ENCODE results near the gene HLA-B. TPM values are rescaled to one million over a fixed set of nuclear protein-coding genes. Genes with fewer than 3 reads are reported as not detected.

The HLA-B gene
- total and polyA plus RNA-seq, 2 of the 8 experiments (the other 6 are each of a cell fraction or from before 2014, with no cell fraction given) = 154 to 233 TPM

DNA sequence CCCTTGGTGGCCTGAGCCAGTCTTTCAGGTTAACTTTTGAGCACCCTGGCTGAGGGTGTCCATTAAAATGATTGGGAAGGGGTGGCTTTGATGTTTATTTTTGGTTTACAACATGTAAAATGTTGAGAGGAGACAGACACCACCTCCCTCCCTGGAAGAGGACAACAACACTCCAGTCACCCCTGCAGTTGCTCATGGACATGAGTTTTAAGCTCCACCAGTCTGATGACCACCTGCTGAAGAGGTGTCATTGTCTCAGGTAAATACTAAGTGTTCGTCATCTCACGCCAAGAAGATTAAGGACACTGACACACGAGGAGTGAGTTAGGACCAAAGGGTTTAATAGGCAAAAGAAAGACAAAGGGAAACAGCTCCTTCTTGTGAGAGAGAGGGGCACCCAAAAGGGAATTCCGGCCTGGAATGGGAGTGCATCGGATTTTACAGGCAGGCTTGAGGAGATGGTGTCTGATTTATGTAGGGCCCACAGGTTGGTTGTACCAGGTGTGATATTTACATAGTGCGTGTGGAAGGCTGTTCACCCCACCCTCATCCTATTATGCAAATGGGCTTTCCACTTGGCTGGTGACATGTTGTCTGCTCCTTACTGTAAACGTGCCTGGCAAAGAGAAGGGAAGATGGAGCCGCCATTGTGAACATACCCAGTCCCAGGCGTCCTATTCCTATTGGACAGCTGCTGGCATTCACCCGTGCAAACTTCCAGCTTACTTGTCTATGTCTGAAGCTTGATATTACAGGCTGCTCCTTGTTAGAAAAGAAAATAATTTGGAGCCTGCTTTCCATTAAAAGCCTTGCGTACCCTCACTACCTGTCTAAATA, 6.6 kb downstream of the HLA-B start (continued):
- TF ChIP-seq EGR1 (IDR thresholded peaks at IDR 0.05; ENCODE audit: borderline replicate concordance, low read depth, low read length) = no peak
- no peak for TF ChIP-seq EZH2 (IDR thresholded peaks at IDR 0.05; ENCODE audit: low read depth, low read length, severe bottlenecking)
- TF ChIP-seq EP300 (IDR thresholded peaks at IDR 0.05; ENCODE audit: borderline replicate concordance in 1 of 2, low read depth in 2 of 2, low read length in 2 of 2) = no peak
- TF ChIP-seq KDM4A (IDR thresholded peaks at IDR 0.05; ENCODE audit: low read depth, low read length, severe bottlenecking) = no peak
- TF ChIP-seq POLR2A (IDR thresholded peaks at IDR 0.05; ENCODE audit: control extremely low read depth in 1 of 2, low read depth in 2 of 2, low read length in 2 of 2) = no peak
- TF ChIP-seq TCF12 (IDR thresholded peaks at IDR 0.05; ENCODE audit: low read depth, low read length) = no peak
- TF ChIP-seq, protein P1, sequence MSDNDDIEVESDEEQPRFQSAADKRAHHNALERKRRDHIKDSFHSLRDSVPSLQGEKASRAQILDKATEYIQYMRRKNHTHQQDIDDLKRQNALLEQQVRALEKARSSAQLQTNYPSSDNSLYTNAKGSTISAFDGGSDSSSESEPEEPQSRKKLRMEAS (IDR thresholded peaks at IDR 0.05) = no peak
- no peak for TF ChIP-seq SP4 (IDR thresholded peaks at IDR 0.05; ENCODE audit: low read length)
- TF ChIP-seq KDM1A (IDR thresholded peaks at IDR 0.05; ENCODE audit: borderline replicate concordance, low read length) = no peak
